DMS79 (cell line): ENCODE measurements around the gene TMTC2.

Experiments
- DNase-seq: peaks from one replicate; lab custom pipeline; 2025; lab: John Stamatoyannopoulos, UW

The TMTC2 gene

GRCh38 chr12:82686168-82687020, at the start of gene TMTC2:
TSS of gene TMTC2 (plus strand) at chr12:82686906.
- peak; percentile 77 for DNase-seq

DNA sequence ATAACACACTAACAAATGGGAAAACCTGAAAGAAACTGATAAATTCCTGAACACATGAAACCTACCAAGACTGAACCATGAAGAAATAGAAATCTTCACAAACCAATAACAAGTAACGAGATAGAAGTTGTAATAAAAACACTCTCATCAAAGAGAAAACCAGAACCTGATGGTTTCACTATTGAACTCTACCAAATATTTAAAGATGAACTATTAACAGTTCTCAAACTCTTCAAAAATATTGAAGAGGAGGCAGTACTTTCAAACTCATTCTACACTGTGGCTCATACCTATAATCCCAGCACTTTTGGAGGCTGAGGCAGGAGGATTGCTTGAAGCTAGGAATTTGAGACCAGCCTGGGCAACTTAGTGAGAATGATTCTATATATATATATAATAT, 48.4 kb upstream of the TMTC2 start:
- DNase-seq, result no peak

- no peak for DNase-seq
These were observed 41.8 kb upstream of the TMTC2 start for GRCh38 chr12:82644896-82645295.

DNA sequence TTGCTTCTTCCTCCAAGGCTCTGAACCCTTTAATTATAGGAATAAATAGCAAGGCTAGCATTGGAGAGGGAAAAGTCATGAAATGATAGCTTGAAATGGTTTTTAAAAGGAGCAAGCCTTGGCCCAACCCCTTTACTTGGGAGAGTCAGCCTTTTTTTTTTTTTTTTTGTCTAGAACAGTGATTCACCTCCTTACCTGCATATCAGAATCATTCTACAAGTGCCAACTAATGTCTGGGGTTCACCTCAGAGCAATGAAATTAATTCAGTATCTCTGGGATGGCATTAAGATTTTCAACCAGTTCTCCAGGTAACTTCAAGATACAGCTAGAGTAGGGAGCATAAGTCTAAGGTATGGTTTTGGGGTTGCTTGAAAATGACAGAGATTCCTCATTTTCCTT, 41.3 kb upstream of the TMTC2 start:
- DNase-seq, result no peak

GRCh38 chr12:82647853-82648252, 38.9 kb upstream of the TMTC2 start:
- no peak for DNase-seq

DNA sequence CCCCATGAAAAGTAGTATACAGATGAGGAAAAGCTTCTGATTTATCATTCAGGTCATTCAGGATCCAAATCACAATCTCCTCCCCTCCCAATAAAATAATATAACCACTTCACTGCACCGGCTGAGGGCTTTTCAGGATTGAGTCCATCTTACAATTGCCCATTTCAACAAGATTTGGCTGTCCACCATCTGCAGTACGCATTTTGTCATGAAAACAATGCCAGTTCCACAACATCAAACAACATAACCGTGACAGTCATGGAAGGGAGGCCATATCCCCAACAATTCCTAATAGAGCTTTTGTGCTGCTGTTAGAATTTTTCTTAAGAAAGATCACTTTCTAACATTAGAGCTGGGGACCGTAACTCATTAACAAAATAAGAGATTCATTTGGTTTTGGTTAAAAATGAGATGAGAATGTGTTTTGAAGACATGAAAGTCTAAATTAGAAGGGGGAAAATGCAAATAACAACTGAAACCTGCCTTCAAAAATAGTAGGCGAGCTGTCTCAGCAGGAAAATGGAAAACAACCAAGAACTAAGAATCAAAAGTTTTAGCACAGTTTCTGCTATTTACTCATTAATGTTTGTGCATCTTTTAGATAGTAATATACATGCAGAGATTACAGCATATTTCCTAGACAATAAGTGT, 38.3 kb upstream of the TMTC2 start:
- DNase-seq, result no peak

GRCh38 chr12:82650627-82651337, 35.9 kb upstream of the TMTC2 start:
- no peak for DNase-seq

GRCh38 chr12:82651489-82651888, 35.2 kb upstream of the TMTC2 start:
- no peak for DNase-seq

DNA sequence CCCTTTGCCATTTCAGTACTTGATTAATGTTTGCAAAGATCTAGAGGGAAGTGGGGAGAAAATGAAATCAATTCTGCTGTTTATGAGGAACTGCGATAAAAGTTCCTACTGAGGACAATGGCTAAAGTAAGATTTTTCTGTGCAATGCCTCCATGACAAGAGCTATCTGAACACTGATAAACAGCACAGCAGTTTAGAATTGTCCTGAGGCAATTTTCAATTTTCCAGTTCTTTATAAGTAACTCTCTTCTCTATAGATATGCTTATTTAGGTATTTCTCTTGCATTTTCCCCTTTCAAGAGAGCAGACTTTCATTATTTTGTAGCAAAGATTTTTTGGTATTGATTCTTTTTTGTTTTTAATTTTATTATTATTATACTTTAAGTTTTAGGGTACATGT, 34.6 kb upstream of the TMTC2 start:
- no peak for DNase-seq

GRCh38 chr12:82655751-82656150, 31.0 kb upstream of the TMTC2 start:
- DNase-seq, result no peak

GRCh38 chr12:82659343-82660207, 27.1 kb upstream of the TMTC2 start:
- no peak for DNase-seq

DNA sequence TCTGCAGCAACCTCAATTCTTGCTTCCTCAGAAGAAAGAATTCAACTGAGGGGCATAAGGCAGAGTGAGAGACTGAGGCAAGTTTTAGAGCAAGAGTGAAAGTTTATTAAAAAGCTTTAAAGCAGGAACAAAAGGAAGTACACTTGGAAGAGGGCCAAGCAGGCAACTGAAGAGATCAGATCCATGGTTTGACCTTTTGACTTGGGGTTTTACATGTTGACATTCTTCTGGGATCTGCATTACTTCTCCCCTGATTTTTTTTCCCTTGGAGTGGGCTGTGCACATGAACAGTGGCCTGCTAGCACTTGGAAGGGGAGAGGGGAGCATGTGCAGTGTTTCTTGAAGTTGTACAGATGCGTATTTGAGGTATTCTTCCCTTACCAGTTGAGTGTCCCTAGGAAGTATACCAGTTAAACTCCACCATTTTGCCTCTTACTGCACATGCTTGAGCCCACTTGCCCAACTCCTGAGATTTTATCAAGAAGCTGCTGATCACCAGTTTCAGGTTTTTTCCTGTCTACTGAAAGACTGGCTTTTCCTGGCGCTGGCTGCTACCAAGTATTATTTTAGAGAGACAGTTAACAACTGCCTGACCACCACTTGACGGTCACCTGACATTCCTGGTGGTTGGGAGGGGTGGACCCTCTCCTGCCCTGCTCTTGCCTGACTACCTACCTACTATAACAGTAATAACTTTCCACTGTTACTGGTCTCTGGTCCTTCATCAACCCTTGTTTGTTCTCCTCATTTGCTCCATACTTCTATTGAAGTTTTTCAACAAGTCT, 26.0 kb upstream of the TMTC2 start:
- DNase-seq, result no peak

GRCh38 chr12:82663893-82664292, 22.8 kb upstream of the TMTC2 start:
- no peak for DNase-seq

DNA sequence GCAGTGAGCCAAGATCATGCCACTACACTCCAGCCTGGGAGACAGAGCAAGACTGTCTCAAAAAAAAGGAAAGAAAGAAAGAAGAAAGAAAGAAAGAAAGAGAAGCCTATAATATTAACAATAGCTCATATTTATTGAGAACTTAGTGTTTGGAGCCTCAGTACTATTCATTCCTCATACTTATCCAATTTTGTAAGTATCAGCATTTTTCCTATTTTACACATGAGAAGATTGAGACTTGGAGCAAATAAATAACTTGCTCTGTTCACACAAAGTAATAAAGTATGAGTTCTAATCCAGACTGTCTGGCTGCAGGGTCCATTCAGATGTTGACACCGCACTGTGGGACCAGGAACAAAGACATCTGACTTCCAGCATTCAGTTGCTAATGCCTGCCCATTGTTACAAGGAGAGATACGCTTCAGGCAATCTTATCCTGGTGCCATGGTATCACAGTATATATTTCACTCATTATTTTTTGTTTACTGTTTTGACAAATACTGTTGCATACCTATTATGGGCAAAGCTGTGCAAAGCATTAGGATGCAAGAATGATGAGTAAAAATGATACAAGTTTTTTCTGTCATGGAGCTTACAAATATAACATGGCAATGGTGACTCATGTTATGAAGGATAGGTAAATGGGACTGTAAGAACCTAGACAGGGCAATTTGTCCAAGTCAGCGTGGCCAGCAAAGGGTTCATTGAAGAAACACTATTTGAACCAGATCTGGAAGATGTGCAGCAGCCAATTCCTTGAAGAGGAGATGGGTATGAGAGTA, 21.4 kb upstream of the TMTC2 start:
- DNase-seq, result no peak

GRCh38 chr12:82666830-82667229, 19.9 kb upstream of the TMTC2 start:
- no peak for DNase-seq

DNA sequence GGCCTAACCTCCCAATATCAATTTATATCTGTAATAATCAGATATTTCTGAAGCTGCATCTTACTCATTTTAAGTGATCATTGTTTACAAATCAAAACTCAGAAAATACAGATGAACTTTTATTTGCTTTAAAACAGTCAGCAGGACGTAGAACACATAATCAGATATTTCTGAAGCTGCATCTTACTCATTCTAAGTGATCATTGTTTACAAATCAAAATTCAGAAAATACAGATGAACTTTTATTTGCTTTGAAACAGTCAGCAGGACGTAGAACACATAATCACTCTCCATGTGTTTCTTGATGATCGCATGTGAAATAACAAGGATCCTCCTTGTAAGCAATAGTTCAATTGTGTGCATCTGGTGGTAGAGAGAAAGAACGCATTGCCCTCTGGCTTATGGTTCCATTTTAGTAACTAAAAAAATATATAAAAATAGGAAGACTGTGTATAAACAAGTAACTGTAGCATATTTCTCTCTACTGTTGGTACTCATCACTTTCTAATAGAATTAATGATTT, 15.0 kb upstream of the TMTC2 start:
- DNase-seq, result no peak

GRCh38 chr12:82672811-82673495, 13.8 kb upstream of the TMTC2 start:
- DNase-seq, result no peak

DNA sequence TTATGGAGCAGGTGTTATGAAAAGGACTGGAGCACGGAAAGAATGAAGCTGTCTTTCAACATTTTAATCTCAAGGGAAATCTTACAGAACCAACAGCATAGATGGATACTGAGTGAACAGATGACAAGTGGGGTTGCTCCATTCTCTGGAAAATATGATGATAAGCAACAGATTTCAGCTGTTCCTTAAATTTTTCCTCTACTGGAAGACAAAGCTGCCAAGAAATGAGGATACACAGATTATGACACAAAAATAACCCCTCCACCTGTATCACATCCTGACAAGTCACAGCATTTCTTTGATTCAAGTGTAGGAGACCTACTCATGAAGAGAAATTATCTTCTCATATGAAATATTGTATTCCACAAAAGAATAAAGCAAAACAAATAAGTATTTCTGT, 13.0 kb upstream of the TMTC2 start:
- DNase-seq, result no peak

DNA sequence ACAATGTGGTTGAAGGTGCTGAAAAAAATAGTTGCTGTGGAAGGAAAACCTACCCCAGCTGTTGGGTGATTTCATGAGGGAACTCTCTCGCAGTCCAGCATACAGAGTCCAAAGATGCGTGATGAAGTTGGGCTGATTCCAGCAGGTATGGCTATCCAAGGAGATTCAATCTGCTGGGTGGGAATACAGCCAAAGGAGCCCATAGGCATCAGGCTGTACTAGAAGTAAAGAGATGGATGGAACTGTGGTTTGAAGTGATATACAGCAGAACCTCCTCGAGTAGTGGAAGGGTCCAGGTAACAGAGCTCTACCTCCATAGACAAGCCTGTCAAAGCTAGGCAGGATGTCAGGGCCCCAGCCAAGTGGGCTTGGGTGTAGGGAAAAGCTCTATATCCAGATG, 11.5 kb upstream of the TMTC2 start:
- DNase-seq, result no peak

DNA sequence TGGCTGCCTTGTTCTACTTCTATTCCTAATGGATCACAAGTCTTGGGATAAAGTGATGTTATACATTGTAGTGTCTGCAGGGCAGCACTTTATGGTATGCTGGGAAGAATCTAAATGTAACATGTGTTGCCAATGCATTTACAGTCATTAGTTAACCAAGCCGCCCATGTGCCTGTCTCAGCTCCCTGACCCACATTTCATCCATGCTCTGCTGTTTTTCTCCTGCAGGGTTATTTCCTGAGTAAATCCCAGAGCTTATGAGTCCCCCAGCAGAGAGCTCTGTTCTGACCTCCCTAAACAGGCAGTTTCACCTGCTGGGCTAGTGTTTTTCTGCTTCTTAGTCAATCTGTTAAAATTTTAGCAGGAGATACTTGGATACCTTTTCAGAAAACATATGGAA, 4.4 kb upstream of the TMTC2 start:
- DNase-seq, result no peak
